Astrocyte (in vitro differentiated cells and primary cell): ENCODE results near the gene KIAA0825. TPM values are rescaled to one million over a fixed set of nuclear protein-coding genes. Genes with fewer than 3 reads are reported as not detected.

Source experiments
- DNase-seq: peaks from one replicate; pipeline ENCODE4 v3.0.0-alpha.2; 2010; ENCODE audit warnings: low read depth
- FAIRE-seq: peaks from 2 replicates; lab custom pipeline; 2011; peaks lifted over from hg19 to GRCh38; lab: Jason Lieb, UNC
- H2AFZ ChIP-seq: 2 replicates; pipeline ENCODE4 v1.6.0; 2012; ENCODE audit warnings: low read depth, low read length, inconsistent platforms
- H3K27ac ChIP-seq: 2 replicates; pipeline ENCODE4 v1.5.1; 2011; ENCODE audit warnings: low read depth, low read length, inconsistent platforms
- H3K27me3 ChIP-seq: 2 replicates; pipeline ENCODE4 v1.6.0; 2011; ENCODE audit warnings: low read length, inconsistent platforms; ENCODE audit not compliant: insufficient read depth
- H3K36me3 ChIP-seq: 2 replicates; pipeline ENCODE4 v1.5.1; 2011; ENCODE audit warnings: low read length, inconsistent platforms; ENCODE audit not compliant: insufficient read depth
- H3K4me1 ChIP-seq: 2 replicates; pipeline ENCODE4 v1.5.1; 2011; ENCODE audit warnings: low read length, inconsistent platforms; ENCODE audit not compliant: insufficient read depth
- H3K4me2 ChIP-seq: 2 replicates; pipeline ENCODE4 v1.6.0; 2012; ENCODE audit warnings: low read length, inconsistent platforms
- H3K4me3 ChIP-seq: 2 replicates; pipeline ENCODE4 v1.5.1; 2011; ENCODE audit warnings: low read depth, mild to moderate bottlenecking, low read length, inconsistent platforms; ENCODE audit not compliant: insufficient read depth
- H3K79me2 ChIP-seq: 2 replicates; pipeline ENCODE4 v1.6.0; 2012; ENCODE audit warnings: mild to moderate bottlenecking, low read length, inconsistent platforms; ENCODE audit not compliant: insufficient read depth
- H3K9ac ChIP-seq: 2 replicates; pipeline ENCODE4 v1.6.0; 2012; ENCODE audit warnings: mild to moderate bottlenecking, low read length, inconsistent platforms
- H3K9me3 ChIP-seq: 2 replicates; pipeline ENCODE4 v1.5.1; 2012; ENCODE audit warnings: low read depth, mild to moderate bottlenecking, low read length, inconsistent platforms; ENCODE audit not compliant: insufficient read depth
- H4K20me1 ChIP-seq: 2 replicates; pipeline ENCODE4 v1.6.0; 2012; ENCODE audit warnings: low read length, inconsistent platforms; ENCODE audit not compliant: insufficient read depth
- H3K27ac Mint-ChIP-seq: one replicate; pipeline ENCODE4 v1.8.0; 2021; ENCODE audit warnings: mild to moderate bottlenecking, mixed read lengths; ENCODE audit not compliant: unreplicated experiment
- H3K27me3 Mint-ChIP-seq: one replicate; pipeline ENCODE4 v1.8.0; 2021; ENCODE audit warnings: low read depth, mixed read lengths; ENCODE audit not compliant: unreplicated experiment
- H3K36me3 Mint-ChIP-seq: one replicate; pipeline ENCODE4 v1.8.0; 2021; ENCODE audit warnings: low read depth, mixed read lengths; ENCODE audit not compliant: unreplicated experiment
- H3K4me1 Mint-ChIP-seq: one replicate; pipeline ENCODE4 v1.8.0; 2021; ENCODE audit warnings: low read depth, mixed read lengths; ENCODE audit not compliant: unreplicated experiment
- H3K4me3 Mint-ChIP-seq: one replicate; pipeline ENCODE4 v1.8.0; 2021; ENCODE audit warnings: mild to moderate bottlenecking, moderate library complexity, mixed read lengths; ENCODE audit not compliant: unreplicated experiment
- H3K9me3 Mint-ChIP-seq: one replicate; pipeline ENCODE4 v1.8.0; 2021; ENCODE audit warnings: mild to moderate bottlenecking, mixed read lengths; ENCODE audit not compliant: unreplicated experiment
- CTCF ChIP-seq: IDR thresholded peaks from 2 replicates; pipeline ENCODE4 v1.5.1; 2011; ENCODE audit warnings: low read depth, mild to moderate bottlenecking, inconsistent platforms, low read length, moderate library complexity; ENCODE audit not compliant: insufficient read depth
- EZH2 ChIP-seq: IDR thresholded peaks from 2 replicates; pipeline ENCODE4 v1.6.1; 2012; ENCODE audit warnings: mild to moderate bottlenecking, low read length, inconsistent platforms; ENCODE audit not compliant: insufficient read depth
- total RNA-seq: library from RNA; stranded (reverse); gene quantifications from 2 replicates; pipeline ENCODE4 v1.2.1, GENCODE V29; 2021

Gene KIAA0825
- total RNA-seq, 1 donor from 2014 or later = 2.5 TPM

DNA sequence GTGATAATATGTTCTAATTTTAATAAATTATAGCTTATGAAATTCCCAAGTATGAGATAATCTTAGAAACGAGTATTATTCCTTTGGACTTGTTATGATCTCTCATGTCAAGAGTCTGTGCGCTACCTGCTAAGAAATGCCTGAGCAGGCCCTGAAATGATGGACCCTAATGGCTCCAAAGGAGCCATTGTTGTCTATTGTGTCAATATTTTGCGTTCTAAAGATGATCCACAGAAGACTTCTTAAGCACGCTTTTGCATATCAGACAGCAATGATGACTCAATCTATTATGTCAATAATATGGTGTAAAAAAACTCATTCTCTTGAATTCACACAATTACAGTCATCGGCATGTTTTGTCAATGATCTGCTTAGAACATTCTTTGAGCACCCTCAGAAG is 306.1 kb downstream of the KIAA0825 start:
- H3K4me1 ChIP-seq = no peaks in the 10 kb centered on the region
- no peaks in the 10 kb centered on the region for H3K4me1 Mint-ChIP-seq
- no peak overlapping the region for H3K27ac Mint-ChIP-seq
- H4K20me1 ChIP-seq = no peaks in the 10 kb centered on the region
- no peaks in the 10 kb centered on the region for H3K79me2 ChIP-seq
- no peak for FAIRE-seq
- H3K27me3 Mint-ChIP-seq = no peaks in the 10 kb centered on the region
- H3K9ac ChIP-seq = no peak overlapping the region
- no peaks in the 10 kb centered on the region for H3K36me3 ChIP-seq
- H3K4me3 ChIP-seq = no peak overlapping the region
- H3K27me3 ChIP-seq = no peaks in the 10 kb centered on the region
- no peak overlapping the region for H3K27ac ChIP-seq
- DNase-seq = no peak
- no peaks in the 10 kb centered on the region for H3K36me3 Mint-ChIP-seq
- no peaks in the 10 kb centered on the region for H3K9me3 ChIP-seq
- TF ChIP-seq EZH2 (no peak), CTCF (no peak)
- H2AFZ ChIP-seq = no peak overlapping the region
- no peaks in the 10 kb centered on the region for H3K9me3 Mint-ChIP-seq
- no peak overlapping the region for H3K4me3 Mint-ChIP-seq
- no peak overlapping the region for H3K4me2 ChIP-seq

DNA sequence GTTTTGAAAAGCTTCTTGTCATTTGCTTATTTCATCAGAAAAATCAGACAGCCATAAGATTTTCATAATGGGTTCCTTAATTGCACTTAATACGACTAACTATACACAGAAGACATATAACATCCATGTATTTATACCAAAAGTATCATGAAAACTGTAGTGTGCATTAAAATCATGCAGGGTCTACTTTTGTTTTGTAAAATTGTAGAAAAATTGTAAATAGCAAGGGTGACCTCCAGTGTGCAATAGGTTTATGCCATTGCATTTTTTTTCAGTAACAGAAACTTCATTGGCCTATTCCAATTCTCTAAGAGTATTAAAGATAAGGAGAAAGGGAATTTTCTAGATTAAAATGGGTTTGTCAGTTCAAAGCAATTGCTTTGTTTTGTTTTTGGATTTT is 307.6 kb downstream of the KIAA0825 start:
- Histone ChIP-seq H3K4me1 (no peaks in the 10 kb centered on the region), H2AFZ (no peak overlapping the region), H3K9ac (no peak overlapping the region), H4K20me1 (no peaks in the 10 kb centered on the region), H3K27ac (no peak overlapping the region), H3K79me2 (no peaks in the 10 kb centered on the region), H3K27me3 (no peaks in the 10 kb centered on the region), H3K4me2 (no peak overlapping the region), H3K9me3 (no peaks in the 10 kb centered on the region), H3K36me3 (no peaks in the 10 kb centered on the region), H3K4me3 (no peak overlapping the region)
- TF ChIP-seq EZH2 (no peak), CTCF (no peak)
- Mint-ChIP-seq H3K4me3 (no peak overlapping the region), H3K27ac (no peak overlapping the region), H3K4me1 (no peaks in the 10 kb centered on the region), H3K36me3 (no peaks in the 10 kb centered on the region), H3K27me3 (no peaks in the 10 kb centered on the region), H3K9me3 (no peaks in the 10 kb centered on the region)
- DNase-seq (no peak), FAIRE-seq (no peak)

DNA sequence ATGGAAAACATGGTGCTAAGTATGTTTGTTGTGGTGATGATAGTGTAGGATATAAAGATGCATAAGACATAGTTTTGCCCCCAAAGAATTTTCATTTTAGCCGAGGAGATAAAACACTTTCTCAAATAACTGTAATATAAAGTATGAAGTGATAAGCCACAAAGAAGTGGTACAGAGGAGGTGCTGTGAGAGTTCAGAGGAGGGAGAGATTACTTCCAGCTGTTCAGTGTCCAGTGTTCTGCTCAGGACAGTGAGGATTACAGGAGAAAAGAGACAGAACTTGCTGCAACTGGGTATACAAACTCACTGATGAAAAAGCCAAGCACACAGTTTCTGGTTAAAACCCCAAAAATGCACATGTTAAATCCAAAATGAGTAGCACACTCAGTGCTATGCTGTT is 309.3 kb downstream of the KIAA0825 start:
- H3K27ac Mint-ChIP-seq = no peak overlapping the region
- H3K36me3 Mint-ChIP-seq = no peaks in the 10 kb centered on the region
- H3K4me3 Mint-ChIP-seq = no peak overlapping the region
- Histone ChIP-seq H3K4me1 (no peaks in the 10 kb centered on the region), H3K9me3 (no peaks in the 10 kb centered on the region), H3K4me3 (no peak overlapping the region), H3K4me2 (no peak overlapping the region), H3K27ac (no peak overlapping the region), H2AFZ (no peak overlapping the region), H4K20me1 (no peaks in the 10 kb centered on the region), H3K9ac (no peak overlapping the region), H3K36me3 (no peaks in the 10 kb centered on the region), H3K79me2 (no peaks in the 10 kb centered on the region), H3K27me3 (no peaks in the 10 kb centered on the region)
- no peaks in the 10 kb centered on the region for H3K9me3 Mint-ChIP-seq
- no peak for TF ChIP-seq CTCF
- FAIRE-seq (peak; percentile 59), DNase-seq (no peak)
- H3K4me1 Mint-ChIP-seq = no peaks in the 10 kb centered on the region
- no peaks in the 10 kb centered on the region for H3K27me3 Mint-ChIP-seq
